K562 (cell line): Measurements from ENCODE around the gene MOK. TPM values are rescaled to one million over a fixed set of nuclear protein-coding genes. Genes with fewer than 3 reads are reported as not detected.
A peak's percentile ranks its signal among the peaks of the same experiment; 100 is the strongest.

Experiments used
- ATAC-seq: fragments of 200-7000 bp; cut with Tn5 transposase; 3 replicates; pipeline ENCODE4 v1.9.1; 2020; ENCODE audit warnings: moderate library complexity
- BruUV-seq: library from RNA; stranded (reverse); fragments of 400-500 nt; replicated peaks from 2 replicates; lab custom pipeline; 2021; lab: Mats Ljungman, UMichigan
- CTCF ChIA-PET: fragments of 300-600 bp; formaldehyde crosslinking; extraction: SDS; loops from one replicate; lab custom pipeline; 2021; ENCODE audit warnings: low intra/inter-chr PET ratio; lab: Yijun Ruan, JAX
- POLR2A ChIA-PET: fragments of 300-600, 350-650 bp; sonication (Branson Sonifier 250); formaldehyde crosslinking; extraction: SDS; loops from one replicate; lab custom pipeline; 2021; ENCODE audit warnings: antibody characterized with exemption, inconsistent platforms; lab: Yijun Ruan, JAX
- DNase-seq, 4 experiments: peaks; one replicate each; pipeline versions ENCODE4 v3.0.0 to v3.0.0-alpha.2; 2011 to 2018; ENCODE audit warnings: low spot score in 3 of 4, mixed read lengths in 3 of 4; ENCODE audit errors: extremely low read depth in 1 of 4
- FAIRE-seq: peaks from 2 replicates; lab custom pipeline; 2011; peaks lifted over from hg19 to GRCh38; lab: Jason Lieb, UNC
- H2AFZ ChIP-seq: 2 replicates; pipeline ENCODE4 v1.6.0; 2011; ENCODE audit warnings: low read depth, low read length, control low read depth, inconsistent platforms
- H3K27ac ChIP-seq: fragments of 200-600 bp; 3 replicates; pipeline ENCODE4 v1.8.0; 2011; ENCODE audit warnings: low read depth, mild to moderate bottlenecking, control low read depth, inconsistent platforms, low read length, moderate library complexity, mixed read lengths; ENCODE audit errors: extremely low read depth
- H3K27me3 ChIP-seq, 2 experiments: fragments of 300-600 bp in 1 of 2; 2 replicates in 1 of 2; 3 replicates in 1 of 2; pipeline versions ENCODE4 v1.6.0 to v1.8.0; 2011; ENCODE audit warnings: inconsistent platforms in 2 of 2, low read length in 2 of 2, mild to moderate bottlenecking in 1 of 2, mixed read lengths in 1 of 2, moderate library complexity in 1 of 2; ENCODE audit not compliant: control insufficient read depth in 2 of 2, insufficient read depth in 2 of 2
- H3K36me3 ChIP-seq: fragments of 300-600 bp; 3 replicates; pipeline ENCODE4 v1.8.0; 2011; ENCODE audit warnings: mild to moderate bottlenecking, low read length, inconsistent platforms; ENCODE audit not compliant: control insufficient read depth, insufficient read depth
- H3K4me1 ChIP-seq, 2 experiments: fragments of 200-600 bp in 1 of 2; replicated peaks in 1 of 2; 2 replicates in 1 of 2; 3 replicates in 1 of 2; pipeline versions ENCODE4 v1.5.1 to v1.8.0; 2011; ENCODE audit warnings: inconsistent platforms in 2 of 2, low read length in 2 of 2, mild to moderate bottlenecking in 1 of 2, mixed read lengths in 1 of 2, moderate library complexity in 1 of 2; ENCODE audit not compliant: control insufficient read depth in 2 of 2, insufficient read depth in 2 of 2
- H3K4me2 ChIP-seq: 2 replicates; pipeline ENCODE4 v1.6.1; 2011; ENCODE audit warnings: low read length, control low read depth, inconsistent platforms, mixed read lengths; ENCODE audit not compliant: insufficient read depth
- H3K4me3 ChIP-seq: fragments of 200-600 bp; sonication (generic), shearing (Covaris generic); 2 replicates; pipeline ENCODE4 v1.5.1; 2016; ENCODE audit warnings: control low read depth, inconsistent platforms
- H3K79me2 ChIP-seq: fragments of 200-600 bp; 3 replicates; pipeline ENCODE4 v1.8.0; 2011; ENCODE audit warnings: low read length, inconsistent platforms; ENCODE audit not compliant: control insufficient read depth, insufficient read depth
- H3K9ac ChIP-seq, 2 experiments: 2 replicates each; pipeline versions ENCODE4 v1.6.0 to v1.6.1; 2011; ENCODE audit warnings: low read depth in 2 of 2, low read length in 2 of 2, control low read depth in 1 of 2, inconsistent platforms in 1 of 2, mild to moderate bottlenecking in 1 of 2, mixed read lengths in 1 of 2; ENCODE audit not compliant: insufficient read depth in 1 of 2
- H3K9me1 ChIP-seq: one replicate; pipeline ENCODE4 v1.6.0; 2011; ENCODE audit warnings: inconsistent platforms, mild to moderate bottlenecking, low read length, moderate library complexity; ENCODE audit not compliant: control insufficient read depth, insufficient read depth
- H3K9me3 ChIP-seq: replicated peaks from 2 replicates; pipeline ENCODE4 v1.5.1; 2011; ENCODE audit warnings: low read depth, low read length, inconsistent platforms; ENCODE audit not compliant: control insufficient read depth, insufficient read depth
- H4K20me1 ChIP-seq: replicated peaks from 2 replicates; pipeline ENCODE4 v1.6.1; 2011; ENCODE audit warnings: low read length, inconsistent platforms, mixed read lengths; ENCODE audit not compliant: control insufficient read depth, insufficient read depth
- BCOR ChIP-seq: fragments of 450-650 bp; IDR thresholded peaks from 2 replicates; pipeline ENCODE4 v1.6.1; 2016
- HDAC3 ChIP-seq: fragments of 450-650 bp; IDR thresholded peaks from 2 replicates; pipeline ENCODE4 v1.6.1; 2018; ENCODE audit warnings: borderline replicate concordance, mild to moderate bottlenecking, moderate library complexity; ENCODE audit not compliant: partially characterized antibody
- RBM25 ChIP-seq: fragments of 200-400 bp; formaldehyde crosslinking; IDR thresholded peaks from 2 replicates; pipeline ENCODE4 v1.6.1; 2018; ENCODE audit warnings: low read length, low read depth, moderate library complexity; ENCODE audit not compliant: severe bottlenecking
- WGBS: fragments of 100-300 bp; shearing (Covaris generic); methylation state at CpG from one replicate; pipeline ENCODE4 v1.1.6; 2016; ENCODE audit warnings: low coverage, mixed read lengths; ENCODE audit not compliant: insufficient coverage; ENCODE audit errors: missing lambda C conversion rate; 5-methylcytosine and 5-hydroxymethylcytosine counted together
- in situ Hi-C: fragments of 300-500 bp; cut with MboI; formaldehyde crosslinking; loops from 4 replicates; pipeline ENCODE4 v1.15.0; 2018; ENCODE audit warnings: inconsistent platforms, mixed read lengths
- intact Hi-C: fragments of 100-400 bp; cut with micrococcal nuclease; formaldehyde crosslinking; loops from 2 replicates; pipeline ENCODE4 v1.14.2; 2022
- polyA plus RNA-seq, 8 experiments: library from polyadenylated mRNA; depleted of rRNA in 4 of 8; stranded (reverse) in 5 of 8; unstranded in 3 of 8; fragments of >200 nt; fragmentation: Nextera tagmentation in 2 of 8; fragmentation: Illumina TruSeq in 1 of 8; extraction: Ambion mirVana in 2 of 8; extraction: Trizol in 1 of 8; gene quantifications; 2 replicates each; pipeline versions ENCODE4 v1.2.1 to v1.2.3, GENCODE V29; 2011 to 2014; ENCODE audit warnings: inconsistent platforms in 1 of 8, missing spikeins in 1 of 8
- total RNA-seq, 7 experiments: library from RNA; depleted of rRNA in 6 of 7; stranded (reverse); fragments of >200 nt in 6 of 7; fragmentation: Illumina TruSeq in 2 of 7; extraction: Trizol in 2 of 7; gene quantifications; 2 replicates each; pipeline versions ENCODE4 v1.2.1 to v1.2.3, GENCODE V29; 2011 to 2021; ENCODE audit warnings: low replicate concordance in 1 of 7
- TF ChIP-seq, protein P1 (sequence below): IDR thresholded peaks from 2 replicates; pipeline ENCODE4 v1.6.1; 2014; ENCODE audit warnings: antibody characterized with exemption
- TF ChIP-seq, protein P2 (sequence below): fragments of 250-450 bp; sonication (Bioruptor Pico); IDR thresholded peaks from 2 replicates; pipeline ENCODE4 v1.8.0; 2021; ENCODE audit warnings: moderate library complexity, mild to moderate bottlenecking, inconsistent platforms
- TF ChIP-seq, protein P3 (sequence below): fragments of 450-650 bp; IDR thresholded peaks from 2 replicates; pipeline ENCODE4 v1.6.1; 2016; ENCODE audit warnings: borderline replicate concordance
- TF ChIP-seq, protein P4 (sequence below): sonication (generic); formaldehyde crosslinking; IDR thresholded peaks from 2 replicates; pipeline ENCODE4 v1.8.1; 2023; ENCODE audit warnings: mild to moderate bottlenecking, missing genetic modification reagents

Gene MOK
- total and polyA plus RNA-seq, 9 of the 15 experiments (the other 6 are each of a cell fraction or from before 2014, with no cell fraction given): 1.3 to 8.4 (median 5.3) TPM

DNA sequence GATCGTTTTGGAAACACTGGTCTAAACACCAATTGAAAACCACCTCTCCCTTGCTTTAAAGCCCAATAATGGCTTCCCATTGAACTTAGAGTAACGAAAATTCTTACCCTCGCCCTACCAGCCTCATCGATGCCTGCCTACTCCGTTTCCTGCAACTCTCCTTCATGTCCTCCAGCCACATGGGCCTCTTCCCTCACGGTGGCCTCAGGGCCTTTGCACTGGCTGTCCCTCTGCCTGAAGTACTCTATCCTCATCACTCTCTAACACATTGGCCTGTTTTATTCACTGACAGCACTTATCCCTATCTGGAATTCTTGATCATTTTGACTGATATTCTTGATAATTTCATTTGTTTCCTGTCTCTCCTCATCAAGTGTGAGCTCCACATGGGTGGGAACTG is 46.8 kb downstream of the MOK start:
- Histone ChIP-seq H3K4me3 (no peak overlapping the region), H3K27me3 (no peaks in the 10 kb centered on the region), H3K9me1 (no peaks in the 10 kb centered on the region), H3K27ac (no peak overlapping the region), H3K9me3 (no peaks in the 10 kb centered on the region), H3K4me2 (no peak overlapping the region), H3K9ac (no peak overlapping the region), H3K79me2 (no peaks in the 10 kb centered on the region), H3K4me1 (peaks cover 10% of the 10 kb centered on the region in 2 experiments), H4K20me1 (no peaks in the 10 kb centered on the region), H2AFZ (no peak overlapping the region), H3K36me3 (no peaks in the 10 kb centered on the region)
- ATAC-seq: no peak
- ChIA-PET CTCF (no interaction called here), POLR2A (no interaction called here)
- no peak for DNase-seq
- TF ChIP-seq, protein P1, sequence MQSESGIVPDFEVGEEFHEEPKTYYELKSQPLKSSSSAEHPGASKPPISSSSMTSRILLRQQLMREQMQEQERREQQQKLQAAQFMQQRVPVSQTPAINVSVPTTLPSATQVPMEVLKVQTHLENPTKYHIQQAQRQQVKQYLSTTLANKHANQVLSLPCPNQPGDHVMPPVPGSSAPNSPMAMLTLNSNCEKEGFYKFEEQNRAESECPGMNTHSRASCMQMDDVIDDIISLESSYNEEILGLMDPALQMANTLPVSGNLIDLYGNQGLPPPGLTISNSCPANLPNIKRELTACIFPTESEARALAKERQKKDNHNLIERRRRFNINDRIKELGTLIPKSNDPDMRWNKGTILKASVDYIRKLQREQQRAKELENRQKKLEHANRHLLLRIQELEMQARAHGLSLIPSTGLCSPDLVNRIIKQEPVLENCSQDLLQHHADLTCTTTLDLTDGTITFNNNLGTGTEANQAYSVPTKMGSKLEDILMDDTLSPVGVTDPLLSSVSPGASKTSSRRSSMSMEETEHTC: no peak
- TF ChIP-seq RBM25 (peak; percentile 67), BCOR (peak; percentile 39; the same call in 1 of the 2 replicates)
- intact Hi-C loops (no loop called here), in situ Hi-C loops (no loop called here)
- 50% methylated on average over 6 of the region's 6 CpGs for WGBS
- FAIRE-seq: no peak
- BruUV-seq: no TSS peak

DNA sequence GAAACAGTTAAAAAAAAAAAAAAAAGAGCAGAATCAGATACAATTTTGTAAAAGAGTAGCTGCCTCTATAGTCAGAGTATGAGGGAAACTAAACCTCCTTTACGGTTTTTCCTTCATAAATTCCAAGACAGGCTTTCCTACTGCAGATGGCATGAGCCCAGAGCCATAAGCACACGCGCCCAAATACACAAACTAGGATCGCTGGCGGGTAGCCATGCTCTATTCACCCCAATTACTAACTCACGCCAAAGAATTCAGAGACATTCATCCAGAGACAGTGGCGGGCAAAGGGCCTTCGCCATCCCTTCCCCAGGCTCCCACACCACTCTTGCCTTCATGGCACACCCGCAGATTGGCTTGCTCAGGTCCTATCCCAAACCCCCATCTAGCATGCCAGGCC is 48.2 kb downstream of the MOK start:
- no peak for TF ChIP-seq HDAC3
- TF ChIP-seq, protein P2, sequence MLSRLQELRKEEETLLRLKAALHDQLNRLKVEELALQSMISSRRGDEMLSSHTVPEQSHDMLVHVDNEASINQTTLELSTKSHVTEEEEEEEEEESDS (CRISPR knock-in tag): no peak
- TF ChIP-seq, protein P3, sequence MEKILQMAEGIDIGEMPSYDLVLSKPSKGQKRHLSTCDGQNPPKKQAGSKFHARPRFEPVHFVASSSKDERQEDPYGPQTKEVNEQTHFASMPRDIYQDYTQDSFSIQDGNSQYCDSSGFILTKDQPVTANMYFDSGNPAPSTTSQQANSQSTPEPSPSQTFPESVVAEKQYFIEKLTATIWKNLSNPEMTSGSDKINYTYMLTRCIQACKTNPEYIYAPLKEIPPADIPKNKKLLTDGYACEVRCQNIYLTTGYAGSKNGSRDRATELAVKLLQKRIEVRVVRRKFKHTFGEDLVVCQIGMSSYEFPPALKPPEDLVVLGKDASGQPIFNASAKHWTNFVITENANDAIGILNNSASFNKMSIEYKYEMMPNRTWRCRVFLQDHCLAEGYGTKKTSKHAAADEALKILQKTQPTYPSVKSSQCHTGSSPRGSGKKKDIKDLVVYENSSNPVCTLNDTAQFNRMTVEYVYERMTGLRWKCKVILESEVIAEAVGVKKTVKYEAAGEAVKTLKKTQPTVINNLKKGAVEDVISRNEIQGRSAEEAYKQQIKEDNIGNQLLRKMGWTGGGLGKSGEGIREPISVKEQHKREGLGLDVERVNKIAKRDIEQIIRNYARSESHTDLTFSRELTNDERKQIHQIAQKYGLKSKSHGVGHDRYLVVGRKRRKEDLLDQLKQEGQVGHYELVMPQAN: no peak
- TF ChIP-seq, protein P4, sequence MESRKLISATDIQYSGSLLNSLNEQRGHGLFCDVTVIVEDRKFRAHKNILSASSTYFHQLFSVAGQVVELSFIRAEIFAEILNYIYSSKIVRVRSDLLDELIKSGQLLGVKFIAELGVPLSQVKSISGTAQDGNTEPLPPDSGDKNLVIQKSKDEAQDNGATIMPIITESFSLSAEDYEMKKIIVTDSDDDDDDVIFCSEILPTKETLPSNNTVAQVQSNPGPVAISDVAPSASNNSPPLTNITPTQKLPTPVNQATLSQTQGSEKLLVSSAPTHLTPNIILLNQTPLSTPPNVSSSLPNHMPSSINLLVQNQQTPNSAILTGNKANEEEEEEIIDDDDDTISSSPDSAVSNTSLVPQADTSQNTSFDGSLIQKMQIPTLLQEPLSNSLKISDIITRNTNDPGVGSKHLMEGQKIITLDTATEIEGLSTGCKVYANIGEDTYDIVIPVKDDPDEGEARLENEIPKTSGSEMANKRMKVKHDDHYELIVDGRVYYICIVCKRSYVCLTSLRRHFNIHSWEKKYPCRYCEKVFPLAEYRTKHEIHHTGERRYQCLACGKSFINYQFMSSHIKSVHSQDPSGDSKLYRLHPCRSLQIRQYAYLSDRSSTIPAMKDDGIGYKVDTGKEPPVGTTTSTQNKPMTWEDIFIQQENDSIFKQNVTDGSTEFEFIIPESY (CRISPR knock-in tag): 0 out of 2 replicates have a peak, but pooled peaks have one; percentile 7
- ATAC-seq: no peak
- in situ Hi-C loops (no loop called here), intact Hi-C loops (no loop called here)
- ChIA-PET POLR2A (interaction anchor here (0.8 kb wide), 1 partner anchor 72 kb away, joined by 3 read pairs; no protein-coding TSS in a partner anchor), CTCF (no interaction called here)
- H4K20me1 ChIP-seq: no peaks in the 10 kb centered on the region
- H3K79me2 ChIP-seq: no peaks in the 10 kb centered on the region
- peak overlapping the region in 1 of 2 experiments; percentile 2; a peak in 1 of 4 replicates for H3K9ac ChIP-seq
- H3K9me1 ChIP-seq: no peaks in the 10 kb centered on the region
- no peaks in the 10 kb centered on the region for H3K9me3 ChIP-seq
- WGBS: 79% methylated on average over 9 of the region's 9 CpGs
- DNase-seq: no peak
- no peak overlapping the region for H3K4me3 ChIP-seq
- no peak overlapping the region for H3K4me2 ChIP-seq
- no peak for FAIRE-seq
- H2AFZ ChIP-seq: no peak overlapping the region
- H3K36me3 ChIP-seq: no peaks in the 10 kb centered on the region
- H3K27me3 ChIP-seq: no peaks in the 10 kb centered on the region
- BruUV-seq: no TSS peak
- no peak overlapping the region; the same call in 2 of the 3 replicates for H3K27ac ChIP-seq
- H3K4me1 ChIP-seq: peaks cover 7 to 10% of the 10 kb centered on the region in 2 experiments; a peak in 4 of 5 replicates
